GM10847 (cell line): ENCODE results near the gene SELENOP.

Source experiments
- POLR2A ChIP-seq: IDR thresholded peaks from 2 replicates; pipeline ENCODE4 v1.6.1; 2011; ENCODE audit not compliant: insufficient read length; ENCODE audit errors: extremely low read depth

SELENOP gene

GRCh38 chr5:42781584-42781983 lies 30.1 kb downstream of the SELENOP start:
- TF ChIP-seq POLR2A: no peak

- TF ChIP-seq POLR2A: no peak
Observed at GRCh38 chr5:42779083-42779482, 32.6 kb downstream of the SELENOP start.

DNA sequence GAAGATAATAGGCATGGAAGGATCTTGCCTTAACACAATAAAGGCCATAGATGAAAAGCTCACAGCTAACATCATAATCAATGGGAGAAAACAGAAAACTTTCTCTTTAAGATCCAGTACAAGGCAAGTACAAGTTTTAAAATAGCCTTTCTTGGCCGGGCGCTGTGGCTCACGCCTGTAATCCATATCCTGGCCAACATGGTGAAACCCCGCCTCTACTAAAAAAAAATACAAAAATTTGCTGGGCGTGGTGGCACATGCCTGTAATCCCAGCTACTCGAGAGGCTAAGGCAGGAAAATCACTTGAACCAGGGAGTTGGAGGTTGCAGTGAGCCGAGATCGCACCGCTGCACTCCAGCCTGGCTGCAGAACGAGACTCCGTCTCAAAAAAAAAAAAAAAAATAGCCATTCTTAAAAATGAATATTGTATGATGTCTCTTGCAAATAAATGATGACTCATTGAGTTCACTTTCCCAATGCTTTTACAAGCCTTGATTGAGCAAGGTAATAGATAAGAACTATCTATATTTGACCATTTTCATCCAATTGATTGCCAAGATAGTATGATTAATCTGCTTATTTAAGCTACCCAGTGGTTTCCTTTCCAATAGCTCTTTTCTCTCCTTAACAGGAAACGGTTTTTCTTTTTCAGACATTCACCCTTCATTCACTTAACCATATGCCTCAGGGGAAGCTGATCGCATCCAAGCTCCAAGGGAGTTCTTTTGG lies 39.3 kb downstream of the SELENOP start:
- no peak for TF ChIP-seq POLR2A

GRCh38 chr5:42770003-42770402 lies 41.7 kb downstream of the SELENOP start:
- TF ChIP-seq POLR2A: no peak

DNA sequence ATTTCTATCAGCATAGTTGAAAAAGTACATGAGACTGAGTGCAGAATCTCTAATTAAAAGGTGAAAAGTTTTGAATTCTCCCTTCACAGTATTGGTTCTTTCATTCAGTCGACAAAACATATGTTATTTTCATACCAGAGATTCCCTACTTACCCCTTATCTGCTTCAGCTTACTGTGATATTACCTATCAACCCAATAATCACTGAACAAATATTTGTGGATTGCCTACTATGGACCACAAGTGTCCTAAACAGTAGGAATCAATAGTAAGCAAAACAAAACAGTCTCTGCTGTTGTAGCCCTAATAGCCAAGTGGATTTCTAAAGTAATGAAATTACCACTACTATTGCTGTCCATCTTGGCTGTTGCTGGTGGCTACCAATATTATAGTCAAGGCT lies 43.6 kb downstream of the SELENOP start:
- no peak for TF ChIP-seq POLR2A

- TF ChIP-seq POLR2A: no peak
Observed at GRCh38 chr5:42767491-42768105, 44.1 kb downstream of the SELENOP start.

DNA sequence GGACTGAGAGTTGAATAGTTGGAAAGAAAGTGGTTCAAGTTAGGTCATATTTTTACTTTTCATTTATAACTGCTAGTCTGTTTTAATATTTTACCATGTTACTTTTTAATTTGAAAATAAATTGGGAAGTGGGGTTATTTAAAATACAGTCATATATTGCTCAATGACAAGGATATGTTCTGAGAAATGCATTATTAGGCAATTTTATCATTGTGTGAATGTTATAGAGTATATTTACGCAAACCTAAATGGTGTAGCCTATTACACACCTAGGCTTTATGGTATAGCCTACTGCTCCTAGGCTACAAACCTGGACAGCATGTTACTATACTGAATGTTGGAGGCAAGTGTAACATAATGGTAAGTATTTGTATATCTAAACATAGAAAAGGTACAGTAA lies 49.9 kb downstream of the SELENOP start:
- no peak for TF ChIP-seq POLR2A

- no peak for TF ChIP-seq POLR2A
Observed at GRCh38 chr5:42760426-42760825, 51.3 kb downstream of the SELENOP start.

DNA sequence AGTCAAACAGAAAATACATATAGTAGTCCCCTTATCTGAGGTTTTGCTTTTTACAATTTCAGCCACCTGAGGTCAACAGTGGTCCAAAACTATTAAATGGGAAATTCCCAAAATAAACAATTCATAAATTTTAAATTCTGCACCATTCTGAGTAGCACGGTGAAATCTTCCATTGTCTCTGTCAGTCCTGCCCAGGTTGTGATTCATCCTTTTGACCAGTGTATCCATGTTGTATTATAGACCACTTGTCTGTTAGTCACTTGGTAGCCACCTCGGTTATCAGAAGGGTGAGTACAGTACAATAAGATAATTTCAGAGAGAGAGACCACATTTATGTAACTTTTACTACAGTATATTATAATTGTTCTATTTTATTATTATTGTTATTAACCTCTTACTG lies 52.2 kb downstream of the SELENOP start:
- TF ChIP-seq POLR2A: no peak

GRCh38 chr5:42756606-42757601 lies 54.8 kb downstream of the SELENOP start, which contains the start of gene CCDC152:
Gene CCDC152, plus strand, starts transcription at chr5:42756818. Its CDS starts 2,304 bp downstream, at chr5:42759122.
- TF ChIP-seq POLR2A: no peak

DNA sequence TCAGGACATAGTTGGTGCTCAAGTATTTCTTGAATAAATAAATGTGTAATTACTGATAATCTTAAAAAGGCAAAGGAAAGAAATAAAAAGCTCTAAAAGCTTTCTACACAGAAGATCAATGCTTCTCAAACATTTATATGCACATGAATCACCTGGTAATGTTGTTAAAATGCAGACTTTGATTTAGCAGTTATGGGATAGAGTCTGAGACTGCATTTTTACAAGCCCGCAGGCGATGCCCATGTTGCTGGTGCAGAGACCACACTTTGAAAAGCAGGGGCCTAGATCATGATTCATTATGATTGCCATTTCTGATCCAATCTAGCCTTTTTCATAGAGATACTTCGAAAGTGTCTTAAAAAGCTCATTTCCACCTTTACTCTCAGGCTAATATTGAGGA lies 58.6 kb downstream of the SELENOP start:
- TF ChIP-seq POLR2A: no peak

DNA sequence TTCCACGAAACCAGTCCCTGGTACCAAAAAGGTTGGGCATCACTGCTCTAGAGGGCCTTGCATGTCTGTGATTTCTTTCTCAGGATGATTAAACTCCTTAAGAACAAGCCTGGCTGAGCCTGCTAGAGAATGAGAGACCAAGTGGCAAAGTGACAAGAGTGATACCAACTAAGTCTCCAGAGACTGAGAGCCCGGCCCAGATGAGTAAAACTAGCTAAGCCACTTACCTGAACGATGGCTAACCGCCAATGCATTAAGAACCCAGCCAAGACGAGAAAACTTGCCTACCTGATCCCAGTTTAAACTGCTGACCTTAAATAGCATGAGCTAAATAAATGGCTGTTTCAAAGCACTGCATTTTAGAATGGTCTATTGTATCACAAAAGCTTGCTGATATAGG lies 60.6 kb downstream of the SELENOP start:
- TF ChIP-seq POLR2A: no peak

DNA sequence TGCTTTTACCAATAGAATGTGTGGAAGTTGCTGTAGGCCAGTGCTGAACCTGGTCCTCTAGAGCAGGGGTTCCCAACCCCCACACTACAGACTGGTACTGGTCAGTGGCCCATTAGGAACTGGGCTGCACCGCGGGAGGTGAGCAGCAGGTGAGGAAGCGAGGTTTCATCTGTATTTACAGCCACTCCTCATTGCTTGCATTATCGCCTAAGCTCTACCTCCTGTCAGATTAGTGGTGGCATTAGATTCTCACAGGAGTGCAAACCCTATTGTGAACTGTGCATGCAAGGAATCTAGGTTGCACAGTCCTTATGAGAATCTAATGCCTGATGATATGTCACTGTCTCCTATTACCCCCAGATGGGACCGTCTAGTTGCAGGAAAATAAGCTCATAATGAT lies 61.2 kb downstream of the SELENOP start:
- TF ChIP-seq POLR2A: no peak
